HG03460 (cell line): ENCODE data around the gene SLC9A3.
"Not testable (repeated sequence)": the region's sequence is repeated elsewhere in the genome, so short reads cannot be mapped to it uniquely, and the experiment has no call there.

ENCODE experiments used
- ATAC-seq: cut with Tn5 transposase; IDR thresholded peaks from one replicate; pipeline ENCODE4 v1.9.1; 2021; ENCODE audit not compliant: unreplicated experiment

The SLC9A3 gene

GRCh38 chr5:524234-524972 lies at the start of gene SLC9A3:
SLC9A3 (minus strand) TSS chr5:524449.
- no peak for ATAC-seq

- no peak for ATAC-seq
Measured at GRCh38 chr5:573976-574375, 49.7 kb upstream of the SLC9A3 start.

DNA sequence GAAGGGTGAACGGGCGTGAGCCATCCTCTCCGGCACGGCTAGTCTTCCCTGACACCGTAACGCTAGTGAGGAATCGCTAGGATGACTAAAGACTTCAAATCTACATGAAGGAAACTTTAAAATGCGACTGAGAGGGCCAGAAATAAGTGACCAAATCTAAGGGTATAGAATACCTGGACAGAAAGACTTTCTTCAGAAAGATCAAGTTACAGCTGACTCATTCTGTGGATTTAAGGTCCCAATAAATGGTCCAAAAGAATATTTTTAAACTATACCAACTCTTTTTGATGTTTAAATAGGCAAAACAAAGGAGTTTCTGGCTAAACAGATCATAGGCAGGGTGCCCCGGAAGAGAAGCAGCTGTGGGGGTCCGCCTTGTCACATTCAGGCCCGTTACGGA lies 49.0 kb upstream of the SLC9A3 start:
- ATAC-seq, result no peak

- ATAC-seq, result no peak
Measured at GRCh38 chr5:572398-573019, 48.3 kb upstream of the SLC9A3 start.

GRCh38 chr5:571791-572190 lies 47.5 kb upstream of the SLC9A3 start:
- no peak for ATAC-seq

- ATAC-seq, result no peak
Measured at GRCh38 chr5:570886-571285, 46.6 kb upstream of the SLC9A3 start.

- ATAC-seq, result no peak
Measured at GRCh38 chr5:570446-570845, 46.2 kb upstream of the SLC9A3 start.

GRCh38 chr5:569868-570361 lies 45.7 kb upstream of the SLC9A3 start:
- no peak for ATAC-seq

DNA sequence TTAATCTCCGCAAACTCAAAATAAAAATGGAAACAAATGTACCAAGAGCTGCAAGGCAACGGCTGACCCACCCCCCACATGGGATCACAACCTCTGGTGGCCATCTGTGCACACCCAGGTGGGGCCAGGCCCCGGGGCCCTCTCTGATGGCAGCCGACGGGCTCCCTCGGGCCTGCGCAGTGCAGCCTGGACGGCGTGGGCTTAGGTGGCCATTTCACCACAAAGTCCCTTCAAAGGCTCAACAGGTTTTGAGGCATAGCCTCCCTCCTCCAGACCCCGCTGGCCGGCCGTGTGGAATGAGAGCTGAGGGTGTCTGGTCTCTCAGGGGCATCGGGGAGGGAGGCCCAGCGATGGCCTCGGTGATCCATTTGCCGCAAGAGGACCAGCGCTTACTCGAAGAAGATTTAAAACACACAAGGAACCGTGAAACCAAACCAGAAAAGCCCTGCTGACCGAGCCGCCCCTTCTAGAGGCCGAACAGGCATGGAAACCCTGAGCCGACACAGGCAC lies 45.2 kb upstream of the SLC9A3 start:
- no peak for ATAC-seq

DNA sequence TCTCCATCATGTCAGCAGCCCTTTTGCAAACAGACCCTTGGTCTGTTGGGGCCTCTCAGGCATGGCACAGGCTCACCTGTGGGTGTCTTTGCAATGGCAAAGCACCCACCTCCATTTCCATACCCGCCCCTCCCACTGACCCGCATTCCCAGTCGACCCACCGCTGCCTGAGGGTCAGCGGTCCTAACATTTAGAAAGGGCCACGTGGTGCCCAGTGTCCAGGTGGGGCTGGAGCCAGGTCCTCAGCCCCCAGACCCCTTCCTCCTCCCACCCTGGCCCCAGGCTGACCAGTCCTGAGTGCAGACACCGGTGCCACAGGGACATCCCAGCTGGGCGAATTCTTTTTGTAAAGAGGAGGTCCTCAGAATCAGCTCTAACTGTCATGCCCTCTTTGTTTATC lies 44.6 kb upstream of the SLC9A3 start:
- ATAC-seq, result no peak

- ATAC-seq, result no peak
Measured at GRCh38 chr5:568061-568781, 44.0 kb upstream of the SLC9A3 start.

DNA sequence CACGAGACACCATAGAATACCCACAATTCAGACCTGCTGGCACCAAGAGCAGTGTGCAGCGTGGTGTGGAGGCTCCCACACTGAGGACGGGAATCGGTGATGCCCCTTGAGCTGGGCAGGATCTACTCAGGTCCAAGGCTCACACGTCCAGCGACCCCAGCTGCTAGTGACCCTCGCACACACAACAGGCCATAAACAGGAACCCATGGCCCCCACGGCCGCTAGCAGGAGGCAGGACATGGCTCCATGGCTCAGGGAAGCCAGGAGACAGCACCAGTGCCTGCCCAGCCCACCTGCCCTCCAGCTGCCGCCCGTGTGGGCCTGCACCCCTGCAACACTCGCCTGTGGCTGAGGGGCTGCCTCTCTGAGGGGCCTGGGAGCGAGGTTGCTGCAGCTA lies 43.4 kb upstream of the SLC9A3 start:
- no peak for ATAC-seq

GRCh38 chr5:566636-567309 lies 42.5 kb upstream of the SLC9A3 start:
- no peak for ATAC-seq

GRCh38 chr5:565782-566440 lies 41.7 kb upstream of the SLC9A3 start:
- ATAC-seq, result no peak

- no peak for ATAC-seq
Measured at GRCh38 chr5:561408-561807, 37.2 kb upstream of the SLC9A3 start.

DNA sequence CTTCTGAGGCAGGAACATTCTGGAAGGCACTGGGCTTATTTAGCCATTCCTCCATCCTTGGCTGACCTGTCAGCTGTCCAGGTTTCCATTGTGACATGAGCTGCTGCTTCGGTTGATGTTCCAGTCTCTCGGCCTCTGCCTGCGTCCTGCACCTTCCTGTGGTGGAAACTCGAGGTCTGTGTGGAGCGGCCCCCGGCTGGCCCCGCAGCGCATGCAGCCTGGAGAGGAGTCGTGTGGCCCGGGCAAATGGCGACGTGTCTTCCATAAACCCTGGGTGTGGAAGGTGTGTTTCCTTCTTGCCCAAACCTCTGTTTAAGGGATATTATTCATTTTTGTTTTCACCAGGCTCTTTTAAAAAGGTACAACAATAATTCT lies 36.5 kb upstream of the SLC9A3 start:
- no peak for ATAC-seq

DNA sequence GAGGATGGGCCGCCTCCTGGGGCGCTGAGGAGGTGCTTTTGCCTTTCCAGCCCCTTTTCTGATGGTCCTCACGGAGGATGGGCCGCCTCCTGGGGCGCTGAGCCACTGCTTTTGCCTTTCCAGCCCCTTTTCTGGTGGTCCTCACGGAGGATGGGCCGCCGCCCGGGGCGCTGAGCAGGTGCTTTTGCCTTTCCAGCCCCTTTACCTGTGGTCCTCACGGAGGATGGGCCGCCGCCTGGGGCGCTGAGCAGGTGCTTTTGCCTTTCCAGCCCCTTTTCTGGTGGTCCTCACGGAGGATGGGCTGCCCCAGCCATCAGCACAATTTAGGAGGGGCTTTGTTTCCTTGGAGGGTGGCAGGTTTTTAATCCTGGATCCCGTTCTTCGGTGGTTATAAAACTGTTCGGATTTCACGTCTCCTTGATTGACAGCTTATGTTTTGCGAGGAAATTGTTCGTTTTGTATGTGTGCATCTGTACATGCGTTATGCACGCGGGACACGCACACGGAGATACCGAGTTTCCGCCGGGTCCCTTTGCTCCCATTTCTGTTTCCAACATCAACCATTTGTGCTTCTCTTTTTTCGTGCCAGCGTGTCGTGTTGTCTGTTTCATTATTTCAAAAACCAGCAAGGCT lies 34.7 kb upstream of the SLC9A3 start:
- ATAC-seq, result no peak

GRCh38 chr5:558326-558725 lies 34.1 kb upstream of the SLC9A3 start:
- ATAC-seq, result no peak

DNA sequence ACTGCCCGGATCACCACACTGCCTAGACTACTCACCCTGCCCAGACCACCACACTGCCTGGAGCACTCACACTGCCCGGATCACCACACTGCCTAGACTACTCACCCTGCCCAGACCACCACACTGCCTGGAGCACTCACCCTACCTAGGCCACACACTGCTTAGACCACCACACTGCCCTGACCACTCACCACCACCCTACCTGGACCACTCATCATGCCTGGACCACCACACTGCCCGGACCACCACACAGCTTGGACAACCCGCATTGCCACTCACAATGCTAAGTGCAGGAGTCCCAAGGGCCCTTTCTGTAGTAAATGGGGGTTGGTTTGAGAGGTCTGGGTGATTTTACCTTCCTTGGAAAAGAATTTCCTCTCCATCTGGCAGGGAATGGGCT lies 33.7 kb upstream of the SLC9A3 start:
- ATAC-seq, result not testable (repeated sequence)

DNA sequence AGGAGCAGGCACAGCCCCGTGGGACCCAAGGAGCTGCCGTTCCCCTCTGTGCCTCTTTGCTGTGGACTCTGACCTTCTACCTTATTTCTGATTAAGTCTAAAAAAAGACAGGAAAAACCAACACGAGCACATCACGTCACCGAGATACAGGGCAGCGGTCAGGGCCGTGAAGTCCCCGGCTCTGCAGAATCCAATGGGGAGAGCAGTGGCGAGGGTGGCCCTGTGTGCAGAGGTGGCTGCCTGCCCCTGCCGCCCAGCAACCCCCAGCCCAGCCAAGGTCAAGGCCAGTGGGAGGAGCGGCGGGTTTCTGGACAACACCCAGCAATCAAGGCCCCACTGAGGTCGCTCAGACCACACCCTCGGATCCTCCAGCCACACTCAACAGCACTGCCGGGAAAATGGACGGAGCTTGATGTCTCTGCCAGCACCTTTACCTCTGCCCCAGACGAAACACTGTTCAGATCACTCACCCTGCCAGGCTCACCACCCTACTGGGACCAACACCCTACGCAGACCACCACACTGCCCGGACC lies 32.7 kb upstream of the SLC9A3 start:
- ATAC-seq, result no peak
